SU-DHL-6 (cell line): ENCODE data around the gene PCSK9.

Source experiments
- H2AFZ ChIP-seq: fragments of 200-600 bp; sonication (generic); 2 replicates; pipeline ENCODE4 v1.6.1; 2014; ENCODE audit warnings: low read depth, mild to moderate bottlenecking, moderate library complexity, mixed read lengths, antibody characterized with exemption, low read length; ENCODE audit not compliant: severe bottlenecking
- H3F3A ChIP-seq: fragments of 200-600 bp; shearing (Covaris generic); 2 replicates; pipeline ENCODE4 v1.6.0; 2016; ENCODE audit warnings: antibody characterized with exemption, mild to moderate bottlenecking; ENCODE audit not compliant: insufficient read depth
- H3K27ac ChIP-seq: fragments of 200-600 bp; sonication (generic); 2 replicates; pipeline ENCODE4 v1.5.1; 2016; ENCODE audit warnings: low read depth, mild to moderate bottlenecking, low read length, moderate library complexity, mixed read lengths
- H3K27me3 ChIP-seq: fragments of 200-600 bp; sonication (generic), shearing (Covaris generic); 2 replicates; pipeline ENCODE4 v1.6.0; 2014; ENCODE audit warnings: mild to moderate bottlenecking, low read length
- H3K36me3 ChIP-seq: fragments of 200-600 bp; sonication (generic); 2 replicates; pipeline ENCODE4 v1.6.1; 2014; ENCODE audit warnings: mild to moderate bottlenecking, low read length, mixed read lengths
- H3K4me2 ChIP-seq: fragments of 300-600, 200-600 bp; shearing (Covaris generic), sonication (generic); 2 replicates; pipeline ENCODE4 v1.6.0; 2014; ENCODE audit warnings: low read length, low read depth, mild to moderate bottlenecking; ENCODE audit not compliant: poor library complexity, severe bottlenecking
- H3K4me3 ChIP-seq: fragments of 200-600 bp; sonication (generic); 2 replicates; pipeline ENCODE4 v1.5.1; 2014; ENCODE audit warnings: antibody characterized with exemption, low read length, mild to moderate bottlenecking, mixed read lengths; ENCODE audit not compliant: insufficient read depth, poor library complexity, severe bottlenecking
- H3K79me2 ChIP-seq: fragments of 200-600 bp; sonication (generic); 2 replicates; pipeline ENCODE4 v1.6.1; 2014; ENCODE audit warnings: mild to moderate bottlenecking, low read length, moderate library complexity; ENCODE audit not compliant: insufficient read depth
- H3K9ac ChIP-seq: fragments of 200-600 bp; sonication (generic); 2 replicates; pipeline ENCODE4 v1.7.0; 2014; ENCODE audit warnings: mild to moderate bottlenecking, low read length
- H3K9me2 ChIP-seq: fragments of 200-600 bp; sonication (generic); replicated peaks from 2 replicates; pipeline ENCODE4 v1.6.1; 2014; ENCODE audit warnings: low read length; ENCODE audit not compliant: insufficient read depth
- H3K9me3 ChIP-seq: fragments of 200-600 bp; sonication (generic); 2 replicates; pipeline ENCODE4 v1.6.1; 2014; ENCODE audit warnings: low read length, mixed read lengths; ENCODE audit not compliant: insufficient read depth
- H4K20me1 ChIP-seq: fragments of 200-600 bp; sonication (generic); 2 replicates; pipeline ENCODE4 v1.6.1; 2014; ENCODE audit warnings: low read depth, mild to moderate bottlenecking, antibody characterized with exemption, low read length, moderate library complexity, mixed read lengths
- CTCF ChIP-seq: fragments of 200-600 bp; sonication (generic); IDR thresholded peaks from one replicate; pipeline ENCODE4 v1.5.1; 2017; ENCODE audit warnings: antibody characterized with exemption, mild to moderate bottlenecking, low read length, moderate library complexity; ENCODE audit not compliant: insufficient read depth, poor library complexity, severe bottlenecking
- EZH2phosphoT487 ChIP-seq: fragments of 200-600 bp; sonication (generic), shearing (Covaris generic); conservative IDR thresholded peaks from 2 replicates; pipeline ENCODE4 v1.6.1; 2018; ENCODE audit warnings: mild to moderate bottlenecking, antibody characterized with exemption, low read length, moderate library complexity, mixed read lengths

The PCSK9 gene

DNA sequence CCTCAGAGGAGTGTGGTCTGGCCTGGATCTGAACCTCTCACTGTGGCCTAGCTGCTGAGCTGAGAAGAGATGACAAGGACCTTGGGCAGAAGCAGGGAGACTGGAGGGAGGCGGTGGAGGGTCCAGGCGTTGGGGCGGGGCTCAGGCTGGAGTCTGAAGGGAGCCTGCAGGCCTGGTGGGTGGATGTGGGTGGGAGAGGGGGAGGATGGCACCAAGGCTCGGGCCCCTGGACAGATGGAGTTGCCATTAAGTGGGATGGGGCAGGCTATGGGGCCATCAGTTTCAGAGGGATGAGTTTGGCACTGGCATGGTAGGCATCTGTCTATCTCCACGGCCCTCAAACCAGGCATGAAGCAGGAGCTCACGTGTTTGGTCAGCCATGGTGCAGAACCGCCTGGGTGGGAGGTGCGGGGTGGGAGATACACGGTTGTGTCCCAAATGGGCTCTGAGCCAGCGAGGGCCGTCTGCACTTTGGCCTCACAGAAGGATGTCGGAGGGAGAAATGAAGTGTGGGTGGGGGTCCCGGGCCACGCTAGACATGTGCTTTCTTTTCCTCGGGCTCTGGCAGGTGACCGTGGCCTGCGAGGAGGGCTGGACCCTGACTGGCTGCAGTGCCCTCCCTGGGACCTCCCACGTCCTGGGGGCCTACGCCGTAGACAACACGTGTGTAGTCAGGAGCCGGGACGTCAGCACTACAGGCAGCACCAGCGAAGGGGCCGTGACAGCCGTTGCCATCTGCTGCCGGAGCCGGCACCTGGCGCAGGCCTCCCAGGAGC lies 23.6 kb downstream of the PCSK9 start:
- Histone ChIP-seq H3K9ac (no peak overlapping the region), H3K36me3 (no peaks in the 10 kb centered on the region; the same call in 1 of the 2 replicates), H3K9me3 (no peaks in the 10 kb centered on the region), H3K4me3 (no peak overlapping the region), H3K79me2 (no peaks in the 10 kb centered on the region), H3F3A (no peaks in the 10 kb centered on the region), H3K9me2 (no peaks in the 10 kb centered on the region), H3K27me3 (no peaks in the 10 kb centered on the region), H4K20me1 (no peaks in the 10 kb centered on the region), H2AFZ (no peak overlapping the region), H3K4me2 (no peak overlapping the region), H3K27ac (no peak overlapping the region)
- TF ChIP-seq EZH2phosphoT487: no peak
- no peak for TF ChIP-seq CTCF

DNA sequence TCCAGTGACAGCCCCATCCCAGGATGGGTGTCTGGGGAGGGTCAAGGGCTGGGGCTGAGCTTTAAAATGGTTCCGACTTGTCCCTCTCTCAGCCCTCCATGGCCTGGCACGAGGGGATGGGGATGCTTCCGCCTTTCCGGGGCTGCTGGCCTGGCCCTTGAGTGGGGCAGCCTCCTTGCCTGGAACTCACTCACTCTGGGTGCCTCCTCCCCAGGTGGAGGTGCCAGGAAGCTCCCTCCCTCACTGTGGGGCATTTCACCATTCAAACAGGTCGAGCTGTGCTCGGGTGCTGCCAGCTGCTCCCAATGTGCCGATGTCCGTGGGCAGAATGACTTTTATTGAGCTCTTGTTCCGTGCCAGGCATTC lies 24.2 kb downstream of the PCSK9 start:
- no peaks in the 10 kb centered on the region; the same call in 1 of the 2 replicates for H3K36me3 ChIP-seq
- H3F3A ChIP-seq: no peaks in the 10 kb centered on the region
- TF ChIP-seq EZH2phosphoT487: no peak
- no peak for TF ChIP-seq CTCF
- no peak overlapping the region for H2AFZ ChIP-seq
- no peaks in the 10 kb centered on the region for H3K79me2 ChIP-seq
- H3K9ac ChIP-seq: no peak overlapping the region
- no peak overlapping the region for H3K27ac ChIP-seq
- no peaks in the 10 kb centered on the region for H4K20me1 ChIP-seq
- no peaks in the 10 kb centered on the region for H3K9me2 ChIP-seq
- H3K9me3 ChIP-seq: no peaks in the 10 kb centered on the region
- no peak overlapping the region for H3K4me2 ChIP-seq
- no peak overlapping the region for H3K4me3 ChIP-seq
- no peaks in the 10 kb centered on the region for H3K27me3 ChIP-seq

DNA sequence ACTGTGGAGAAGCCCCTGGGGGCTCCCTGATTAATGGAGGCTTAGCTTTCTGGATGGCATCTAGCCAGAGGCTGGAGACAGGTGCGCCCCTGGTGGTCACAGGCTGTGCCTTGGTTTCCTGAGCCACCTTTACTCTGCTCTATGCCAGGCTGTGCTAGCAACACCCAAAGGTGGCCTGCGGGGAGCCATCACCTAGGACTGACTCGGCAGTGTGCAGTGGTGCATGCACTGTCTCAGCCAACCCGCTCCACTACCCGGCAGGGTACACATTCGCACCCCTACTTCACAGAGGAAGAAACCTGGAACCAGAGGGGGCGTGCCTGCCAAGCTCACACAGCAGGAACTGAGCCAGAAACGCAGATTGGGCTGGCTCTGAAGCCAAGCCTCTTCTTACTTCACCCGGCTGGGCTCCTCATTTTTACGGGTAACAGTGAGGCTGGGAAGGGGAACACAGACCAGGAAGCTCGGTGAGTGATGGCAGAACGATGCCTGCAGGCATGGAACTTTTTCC lies 24.8 kb downstream of the PCSK9 start:
- H3K9me3 ChIP-seq: no peaks in the 10 kb centered on the region
- H3K4me3 ChIP-seq: no peak overlapping the region
- no peak overlapping the region for H3K9ac ChIP-seq
- no peaks in the 10 kb centered on the region for H4K20me1 ChIP-seq
- no peaks in the 10 kb centered on the region for H3F3A ChIP-seq
- H3K27me3 ChIP-seq: no peaks in the 10 kb centered on the region
- no peaks in the 10 kb centered on the region; the same call in 1 of the 2 replicates for H3K36me3 ChIP-seq
- H3K9me2 ChIP-seq: no peaks in the 10 kb centered on the region
- TF ChIP-seq CTCF (peak; percentile 44), EZH2phosphoT487 (no peak)
- H2AFZ ChIP-seq: no peak overlapping the region
- H3K27ac ChIP-seq: no peak overlapping the region
- H3K79me2 ChIP-seq: no peaks in the 10 kb centered on the region
- H3K4me2 ChIP-seq: no peak overlapping the region
